PFSK-1 (cell line): ENCODE data around the gene TOR2A.

Experiments used
- FOXP2 ChIP-seq: optimal IDR thresholded peaks from 2 replicates; pipeline ENCODE3; 2011; ENCODE audit warnings: borderline replicate concordance, control low read depth, inconsistent platforms; ENCODE audit not compliant: insufficient read depth; ENCODE audit errors: extremely low read length, extremely low read depth
- POLR2AphosphoS5 ChIP-seq: IDR thresholded peaks from 2 replicates; pipeline ENCODE4 v1.6.1; 2012; ENCODE audit warnings: low read depth, mild to moderate bottlenecking, control low read depth, low read length, moderate library complexity
- REST ChIP-seq, 2 experiments: IDR thresholded peaks; 2 replicates each; pipeline versions ENCODE4 v1.6.1 to v1.8.0; 2011 to 2012; ENCODE audit warnings: low read depth in 2 of 2, low read length in 2 of 2, control low read depth in 1 of 2, inconsistent platforms in 1 of 2, mild to moderate bottlenecking in 1 of 2, moderate library complexity in 1 of 2; ENCODE audit not compliant: insufficient read depth in 1 of 2
- SIN3A ChIP-seq: IDR thresholded peaks from 2 replicates; pipeline ENCODE4 v1.6.1; 2012; ENCODE audit warnings: mild to moderate bottlenecking, low read length, moderate library complexity, borderline replicate concordance; ENCODE audit not compliant: insufficient read depth
- TAF1 ChIP-seq: IDR thresholded peaks from 2 replicates; pipeline ENCODE4 v1.6.1; 2012; ENCODE audit warnings: low read length, control low read depth, borderline replicate concordance; ENCODE audit not compliant: insufficient read depth

TOR2A gene

DNA sequence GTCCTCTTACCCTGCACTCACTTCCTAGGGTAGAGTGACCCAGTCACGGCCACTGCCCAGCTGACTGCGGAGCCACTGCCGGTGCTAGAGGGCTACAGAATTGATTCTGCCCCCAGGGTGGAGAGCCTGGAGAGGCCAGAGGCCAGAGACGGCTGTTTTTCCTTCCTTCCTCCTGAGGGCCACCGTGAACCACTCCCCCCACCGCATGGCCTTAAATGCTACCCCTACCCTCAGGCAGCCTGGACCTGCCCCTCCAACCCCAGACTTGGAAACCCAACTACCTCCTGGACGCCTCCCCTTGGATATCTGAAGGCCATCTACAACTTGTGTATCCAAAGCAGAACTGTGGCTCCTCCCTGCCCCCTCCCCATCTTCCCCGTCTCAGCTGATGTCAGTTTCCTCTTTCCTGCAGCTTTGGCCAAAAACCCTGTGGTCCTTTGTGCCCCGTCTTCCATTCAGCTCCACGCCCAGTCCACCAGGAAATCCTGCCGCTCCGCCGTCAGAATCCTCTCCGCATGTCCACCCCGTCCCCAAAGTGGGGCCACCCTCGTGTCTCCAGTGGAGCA is 27.1 kb upstream of the TOR2A start:
- TF ChIP-seq POLR2AphosphoS5 (no peak), SIN3A (no peak), REST (IDR thresholded peaks at IDR 0.05; ENCODE audit: insufficient read depth in 1 of 2, low read depth in 2 of 2, low read length in 2 of 2) (no peak), FOXP2 (no peak), TAF1 (no peak)

GRCh38 chr9:127761491-127761956 is 26.4 kb upstream of the TOR2A start:
- TF ChIP-seq SIN3A (no peak), POLR2AphosphoS5 (no peak)

- no peak for TF ChIP-seq FOXP2
- no peak for TF ChIP-seq TAF1
- no peak for TF ChIP-seq POLR2AphosphoS5
- no peak for TF ChIP-seq SIN3A
- TF ChIP-seq REST (IDR thresholded peaks at IDR 0.05; ENCODE audit: insufficient read depth in 1 of 2, low read depth in 2 of 2, low read length in 2 of 2), result no peak
These were observed 26.0 kb upstream of the TOR2A start for GRCh38 chr9:127761061-127761460.

GRCh38 chr9:127758843-127759242 is 23.7 kb upstream of the TOR2A start:
- TF ChIP-seq REST (IDR thresholded peaks at IDR 0.05; ENCODE audit: insufficient read depth in 1 of 2, low read depth in 2 of 2, low read length in 2 of 2), result no peak
- no peak for TF ChIP-seq TAF1
- TF ChIP-seq FOXP2, result no peak
- no peak for TF ChIP-seq POLR2AphosphoS5
- TF ChIP-seq SIN3A, result no peak

- TF ChIP-seq SIN3A, result no peak
- TF ChIP-seq REST (IDR thresholded peaks at IDR 0.05; ENCODE audit: insufficient read depth in 1 of 2, low read depth in 2 of 2, low read length in 2 of 2), result no peak
- TF ChIP-seq POLR2AphosphoS5, result no peak
- TF ChIP-seq FOXP2, result no peak
- TF ChIP-seq TAF1, result no peak
These were observed 21.1 kb upstream of the TOR2A start for GRCh38 chr9:127756233-127756632.
